Breast epithelium (tissue), 4 donors: ENCODE results near the gene DGUOK. TPM values are rescaled to one million over a fixed set of nuclear protein-coding genes. Genes with fewer than 3 reads are reported as not detected.

Experiments
- DNase-seq, 2 donors: peaks; one replicate each; pipeline ENCODE4 v3.0.0-alpha.2; 2019; ENCODE audit warnings: low spot score in 2 of 2
- H3K27ac ChIP-seq, 2 donors: fragments of 200-600 bp; sonication (generic) in 1 of 2; one replicate each; pipeline ENCODE4 v1.5.1; 2016 to 2019; ENCODE audit warnings: mild to moderate bottlenecking in 1 of 2
- H3K27me3 ChIP-seq, 2 donors: fragments of 200-600 bp; sonication (generic) in 1 of 2; one replicate each; pipeline versions ENCODE4 v1.5.1 to v1.6.0; 2017 to 2019; ENCODE audit warnings: control low read depth in 1 of 2, mild to moderate bottlenecking in 1 of 2
- H3K36me3 ChIP-seq: fragments of 200-600 bp; one replicate; pipeline ENCODE4 v1.5.1; 2019
- H3K4me1 ChIP-seq, 2 donors: fragments of 200-600 bp; sonication (generic); one replicate each; pipeline ENCODE4 v1.5.1; 2016 to 2019; ENCODE audit warnings: control low read depth in 1 of 2
- H3K4me3 ChIP-seq, 3 donors: fragments of 200-600 bp; sonication (generic); 1 replicate in 2 of 3; 2 replicates in 1 of 3; pipeline ENCODE4 v1.5.1; 2016 to 2019; ENCODE audit warnings: mild to moderate bottlenecking in 3 of 3, moderate library complexity in 2 of 3
- H3K9me3 ChIP-seq, 2 donors: fragments of 200-600 bp; sonication (generic) in 1 of 2; one replicate each; pipeline ENCODE4 v1.5.1; 2016 to 2019; ENCODE audit warnings: control low read depth in 1 of 2
- CTCF ChIP-seq, 3 donors: fragments of 450-650 bp; IDR thresholded peaks; one replicate each; pipeline ENCODE4 v1.5.1; 2016 to 2017; ENCODE audit warnings: antibody characterized with exemption in 3 of 3, mild to moderate bottlenecking in 3 of 3, moderate library complexity in 3 of 3
- POLR2A ChIP-seq: fragments of 450-650 bp; IDR thresholded peaks from one replicate; pipeline ENCODE4 v1.6.1; 2016; ENCODE audit warnings: antibody characterized with exemption, mild to moderate bottlenecking, moderate library complexity
- POLR2AphosphoS5 ChIP-seq, 3 donors: sonication (generic); formaldehyde crosslinking; IDR thresholded peaks; one replicate each; pipeline ENCODE4 v1.6.1; 2017; ENCODE audit warnings: antibody characterized with exemption in 3 of 3
- intact Hi-C: fragments of 100-400 bp; cut with DNase I; formaldehyde crosslinking; loops from one replicate; pipeline ENCODE4 v1.15.1; 2023; ENCODE audit warnings: low total_unique reads
- total RNA-seq, 3 donors: library from RNA; depleted of rRNA; stranded (reverse); fragments of >200 nt; gene quantifications; one replicate each; pipeline ENCODE4 v1.1.0, GENCODE V29; 2016

Gene DGUOK
- total RNA-seq, 3 donors from 2014 or later: 35.4 to 45.7 (median 42.3) TPM

GRCh38 chr2:73919596-73920228 lies 7.0 kb upstream of the DGUOK start:
- no peak overlapping the region for H3K4me3 ChIP-seq
- no peaks in the 10 kb centered on the region for H3K36me3 ChIP-seq
- no peaks in the 10 kb centered on the region for H3K27me3 ChIP-seq
- H3K4me1 ChIP-seq: no peaks in the 10 kb centered on the region
- TF ChIP-seq POLR2A (no peak), POLR2AphosphoS5 (IDR thresholded peaks at IDR 0.05) (no peak), CTCF (IDR thresholded peaks at IDR 0.05) (no peak)
- intact Hi-C loops: loop anchor here (10.0 kb wide), 1 partner anchor 65 kb away; the partner anchor contains the start of gene TET3
- DNase-seq: no peak
- no peaks in the 10 kb centered on the region for H3K9me3 ChIP-seq
- no peak overlapping the region for H3K27ac ChIP-seq

- H3K4me1 ChIP-seq: no peaks in the 10 kb centered on the region
- H3K4me3 ChIP-seq: no peak overlapping the region
- DNase-seq: no peak
- intact Hi-C loops: loop anchor here (10.0 kb wide), 1 partner anchor 64 kb away; the partner anchor contains the start of gene TET3
- H3K27me3 ChIP-seq: no peaks in the 10 kb centered on the region
- TF ChIP-seq POLR2A: no peak
- no peak for TF ChIP-seq CTCF (IDR thresholded peaks at IDR 0.05)
- no peak for TF ChIP-seq POLR2AphosphoS5 (IDR thresholded peaks at IDR 0.05)
- H3K9me3 ChIP-seq: no peaks in the 10 kb centered on the region
- H3K36me3 ChIP-seq: no peaks in the 10 kb centered on the region
- no peak overlapping the region for H3K27ac ChIP-seq
Measured at GRCh38 chr2:73920577-73921545, 5.8 kb upstream of the DGUOK start.

GRCh38 chr2:73921581-73921980 lies 5.1 kb upstream of the DGUOK start:
- no peaks in the 10 kb centered on the region for H3K9me3 ChIP-seq
- no peak for TF ChIP-seq POLR2A
- TF ChIP-seq CTCF (IDR thresholded peaks at IDR 0.05): no peak
- TF ChIP-seq POLR2AphosphoS5 (IDR thresholded peaks at IDR 0.05): no peak
- H3K36me3 ChIP-seq: no peaks in the 10 kb centered on the region
- H3K27me3 ChIP-seq: no peaks in the 10 kb centered on the region
- H3K4me1 ChIP-seq: no peaks in the 10 kb centered on the region
- H3K4me3 ChIP-seq: no peak overlapping the region
- no peak for DNase-seq
- intact Hi-C loops: loop anchor here (10.0 kb wide), 1 partner anchor 63 kb away; the partner anchor contains the start of gene TET3
- H3K27ac ChIP-seq: no peak overlapping the region

- no peak for DNase-seq
- intact Hi-C loops: loop anchor here (10.0 kb wide), 1 partner anchor 62 kb away; the partner anchor contains the start of gene TET3
- no peak overlapping the region for H3K27ac ChIP-seq
- no peak overlapping the region for H3K4me3 ChIP-seq
- no peaks in the 10 kb centered on the region for H3K27me3 ChIP-seq
- no peaks in the 10 kb centered on the region for H3K4me1 ChIP-seq
- no peaks in the 10 kb centered on the region for H3K9me3 ChIP-seq
- no peaks in the 10 kb centered on the region for H3K36me3 ChIP-seq
- TF ChIP-seq POLR2A (no peak), CTCF (IDR thresholded peaks at IDR 0.05) (no peak), POLR2AphosphoS5 (IDR thresholded peaks at IDR 0.05) (no peak)
Measured at GRCh38 chr2:73922681-73923080, 4.0 kb upstream of the DGUOK start.
